CD4-positive, alpha-beta T cell (primary cell): Measurements from ENCODE around the gene KIF3A. TPM values are rescaled to one million over a fixed set of nuclear protein-coding genes. Genes with fewer than 3 reads are reported as not detected.
A peak's percentile ranks its signal among the peaks of the same experiment; 100 is the strongest.

ENCODE experiments used
- ATAC-seq: fragments of 200-7000 bp; cut with Tn5 transposase; one replicate; pipeline ENCODE4 v1.10.0; 2022; ENCODE audit warnings: mild to moderate bottlenecking; ENCODE audit not compliant: poor library complexity
- CTCF ChIA-PET: fragments of 350-600 bp; sonication (Branson Sonifier 250); formaldehyde crosslinking; loops from one replicate; lab custom pipeline; 2021; ENCODE audit warnings: antibody characterized with exemption, inconsistent platforms; lab: Charles Lee
- POLR2A ChIA-PET: fragments of 350-600 bp; sonication (Branson Sonifier 250); formaldehyde crosslinking; loops from one replicate; lab custom pipeline; 2021; ENCODE audit warnings: antibody characterized with exemption, inconsistent platforms; lab: Charles Lee
- DNase-seq, 14 experiments: peaks; one replicate each; pipeline ENCODE4 v3.0.0-alpha.2; 2013 to 2020; ENCODE audit warnings: mixed read lengths in 2 of 14
- H3K27ac ChIP-seq, 2 donors: one replicate each; pipeline versions ENCODE4 v1.5.1 to v1.7.0; 2013; ENCODE audit warnings: low read length in 2 of 2, low read depth in 1 of 2, mild to moderate bottlenecking in 1 of 2
- H3K27me3 ChIP-seq, 2 experiments: 1 replicate in 1 of 2; 2 replicates in 1 of 2; pipeline versions ENCODE4 v1.6.1 to v1.7.0; 2013; ENCODE audit warnings: low read length in 2 of 2, control low read depth in 1 of 2, mild to moderate bottlenecking in 1 of 2, moderate library complexity in 1 of 2; ENCODE audit not compliant: insufficient read depth in 2 of 2, control insufficient read depth in 1 of 2
- H3K36me3 ChIP-seq: one replicate; pipeline ENCODE4 v1.6.1; 2013; ENCODE audit warnings: low read length, control low read depth; ENCODE audit not compliant: insufficient read depth
- H3K4me1 ChIP-seq: one replicate; pipeline ENCODE4 v1.6.1; 2013; ENCODE audit warnings: low read length, control low read depth; ENCODE audit not compliant: insufficient read depth
- H3K4me3 ChIP-seq: one replicate; pipeline ENCODE4 v1.5.1; 2013; ENCODE audit warnings: mild to moderate bottlenecking, low read length, moderate library complexity
- H3K9me3 ChIP-seq, 2 experiments: 1 replicate in 1 of 2; 2 replicates in 1 of 2; pipeline versions ENCODE4 v1.6.1 to v1.7.0; 2013; ENCODE audit warnings: low read length in 2 of 2, mild to moderate bottlenecking in 2 of 2, control low read depth in 1 of 2, moderate library complexity in 1 of 2; ENCODE audit not compliant: control insufficient read depth in 1 of 2, insufficient read depth in 1 of 2
- H3K27ac Mint-ChIP-seq: one replicate; pipeline ENCODE4 v1.8.0; 2020; ENCODE audit warnings: mixed read lengths
- H3K27me3 Mint-ChIP-seq: one replicate; pipeline ENCODE4 v1.8.0; 2021; ENCODE audit warnings: mixed read lengths
- H3K36me3 Mint-ChIP-seq: one replicate; pipeline ENCODE4 v1.8.0; 2021; ENCODE audit warnings: low read depth, mixed read lengths
- H3K4me1 Mint-ChIP-seq: one replicate; pipeline ENCODE4 v1.8.0; 2021; ENCODE audit warnings: low read depth, mixed read lengths
- H3K4me3 Mint-ChIP-seq: one replicate; pipeline ENCODE4 v1.8.0; 2020; ENCODE audit warnings: mild to moderate bottlenecking, mixed read lengths
- H3K9me3 Mint-ChIP-seq: one replicate; pipeline ENCODE4 v1.8.0; 2020; ENCODE audit warnings: mixed read lengths
- intact Hi-C, 2 experiments: fragments of 100-400 bp; cut with DNase I in 1 of 2; cut with micrococcal nuclease in 1 of 2; formaldehyde crosslinking; loops; one replicate each; pipeline versions ENCODE4 v1.15.1 to v1.9.0; 2023 to 2025; cut with DNase I, micrococcal nuclease
- total RNA-seq, 174 experiments: library from RNA in 2 of 174; stranded (reverse) in 2 of 174; gene quantifications; one replicate each; pipeline ENCODE4 v1.2.3 and lab custom pipeline; 2021 to 2026
- TF ChIP-seq, protein P1 (sequence below): fragments of 200-600 bp; IDR thresholded peaks from one replicate; pipeline ENCODE4 v1.8.0; 2022; ENCODE audit warnings: antibody characterized with exemption, mild to moderate bottlenecking

The KIF3A gene
- total RNA-seq, 2 experiments from 2014 or later: 10.2 to 12.4 TPM

DNA sequence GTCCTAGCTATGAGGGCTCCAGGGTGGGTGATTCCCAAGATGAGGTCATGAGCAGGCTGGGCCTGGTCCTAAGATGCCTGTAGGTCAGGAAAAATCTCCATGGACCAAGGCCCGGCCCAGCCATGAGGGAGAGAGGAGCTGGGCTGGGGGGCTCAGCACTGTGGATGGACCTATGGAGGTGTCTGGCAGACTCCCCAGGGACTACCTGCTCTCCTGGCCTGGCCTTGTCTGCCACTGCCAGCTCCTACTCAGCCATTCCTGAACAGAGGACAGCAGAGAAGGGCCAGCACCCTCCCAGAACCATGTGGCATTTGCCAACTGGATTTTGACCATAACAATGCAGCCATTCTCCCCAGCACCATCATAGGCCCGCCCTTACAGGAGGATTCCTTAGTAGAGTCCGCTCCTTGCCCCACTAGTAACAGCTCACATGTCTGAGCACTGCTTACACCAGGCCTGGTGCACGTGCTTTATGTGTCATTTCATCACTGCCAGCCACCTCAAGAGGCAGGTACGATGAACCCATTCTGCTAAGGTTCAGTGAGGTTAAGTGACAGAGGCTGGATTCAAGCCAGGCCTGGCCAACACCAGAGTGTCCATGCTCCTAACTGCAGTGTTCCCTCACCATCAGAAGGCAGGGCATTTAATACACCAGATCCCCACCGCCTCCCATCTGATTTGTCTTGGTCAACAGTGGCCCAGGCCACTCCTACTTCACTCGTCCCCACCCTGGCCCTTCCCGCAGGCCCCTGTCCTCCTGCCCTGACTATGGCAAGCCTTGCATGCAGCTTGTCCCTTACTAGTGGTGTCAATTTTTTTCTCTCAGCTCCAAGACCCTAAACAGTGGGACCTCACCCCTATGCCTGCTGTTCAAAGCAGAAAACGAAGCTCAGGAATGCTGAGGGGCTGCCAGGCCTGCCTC lies 78.7 kb downstream of the KIF3A start:
- intact Hi-C loops: no loop called here
- no peaks in the 10 kb centered on the region for H3K9me3 Mint-ChIP-seq
- Histone ChIP-seq H3K27ac (no peak overlapping the region), H3K27me3 (peaks cover 27 to 34% of the 10 kb centered on the region in 2 experiments), H3K36me3 (no peaks in the 10 kb centered on the region), H3K4me1 (peaks cover 32% of the 10 kb centered on the region), H3K4me3 (no peak overlapping the region), H3K9me3 (peaks cover 0 to 9% of the 10 kb centered on the region in 2 experiments)
- ChIA-PET POLR2A (no interaction called here), CTCF (no interaction called here)
- no peak for ATAC-seq
- H3K27ac Mint-ChIP-seq: no peak overlapping the region
- peaks cover 14% of the 10 kb centered on the region for H3K4me1 Mint-ChIP-seq
- no peak overlapping the region for H3K4me3 Mint-ChIP-seq
- H3K36me3 Mint-ChIP-seq: no peaks in the 10 kb centered on the region
- TF ChIP-seq, protein P1, sequence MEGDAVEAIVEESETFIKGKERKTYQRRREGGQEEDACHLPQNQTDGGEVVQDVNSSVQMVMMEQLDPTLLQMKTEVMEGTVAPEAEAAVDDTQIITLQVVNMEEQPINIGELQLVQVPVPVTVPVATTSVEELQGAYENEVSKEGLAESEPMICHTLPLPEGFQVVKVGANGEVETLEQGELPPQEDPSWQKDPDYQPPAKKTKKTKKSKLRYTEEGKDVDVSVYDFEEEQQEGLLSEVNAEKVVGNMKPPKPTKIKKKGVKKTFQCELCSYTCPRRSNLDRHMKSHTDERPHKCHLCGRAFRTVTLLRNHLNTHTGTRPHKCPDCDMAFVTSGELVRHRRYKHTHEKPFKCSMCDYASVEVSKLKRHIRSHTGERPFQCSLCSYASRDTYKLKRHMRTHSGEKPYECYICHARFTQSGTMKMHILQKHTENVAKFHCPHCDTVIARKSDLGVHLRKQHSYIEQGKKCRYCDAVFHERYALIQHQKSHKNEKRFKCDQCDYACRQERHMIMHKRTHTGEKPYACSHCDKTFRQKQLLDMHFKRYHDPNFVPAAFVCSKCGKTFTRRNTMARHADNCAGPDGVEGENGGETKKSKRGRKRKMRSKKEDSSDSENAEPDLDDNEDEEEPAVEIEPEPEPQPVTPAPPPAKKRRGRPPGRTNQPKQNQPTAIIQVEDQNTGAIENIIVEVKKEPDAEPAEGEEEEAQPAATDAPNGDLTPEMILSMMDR: no peak
- no peak for DNase-seq
- H3K27me3 Mint-ChIP-seq: peaks cover 44% of the 10 kb centered on the region

DNA sequence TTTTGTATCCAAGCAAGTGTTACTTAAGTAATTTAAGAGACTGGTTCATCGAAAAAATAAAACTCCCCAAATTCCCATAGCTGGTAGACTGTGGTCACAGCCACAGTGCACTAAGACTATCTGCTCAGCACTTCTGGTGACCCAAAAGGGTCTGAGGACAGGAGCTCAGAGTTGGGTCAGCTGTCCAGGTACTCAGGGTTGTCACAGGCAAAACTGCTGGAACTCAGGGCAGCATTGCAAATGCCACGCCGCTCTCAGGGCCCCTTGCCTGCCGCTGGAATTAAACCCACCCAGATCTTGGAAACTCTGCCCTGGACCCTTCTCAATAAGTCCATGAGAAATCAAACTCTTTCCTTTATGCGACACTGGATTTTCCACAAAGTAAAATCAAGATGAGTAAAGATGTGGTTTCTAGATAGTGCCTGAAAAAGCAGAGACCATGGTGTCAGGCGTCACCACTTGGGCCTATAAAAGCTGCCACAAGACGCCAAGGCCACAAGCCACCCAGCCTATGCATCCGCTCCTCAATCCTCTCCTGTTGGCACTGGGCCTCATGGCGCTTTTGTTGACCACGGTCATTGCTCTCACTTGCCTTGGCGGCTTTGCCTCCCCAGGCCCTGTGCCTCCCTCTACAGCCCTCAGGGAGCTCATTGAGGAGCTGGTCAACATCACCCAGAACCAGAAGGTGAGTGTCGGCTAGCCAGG lies 79.5 kb downstream of the KIF3A start, which contains the start of gene IL13:
IL13 (plus strand) TSS at position 498 of the 705 bp plus-strand sequence; CDS start at position 512, 14 bp downstream.
- TF ChIP-seq, protein P1: no peak
- Mint-ChIP-seq H3K27me3 (peaks cover 48% of the 10 kb centered on the region), H3K4me1 (peaks cover 14% of the 10 kb centered on the region), H3K9me3 (no peaks in the 10 kb centered on the region), H3K36me3 (no peaks in the 10 kb centered on the region), H3K4me3 (peak within 1 kb of the TSS; percentile 62), H3K27ac (no peak within 1 kb of the TSS)
- ATAC-seq: no peak
- peaks cover 24% of the 10 kb centered on the region for H3K4me1 ChIP-seq
- H3K27ac ChIP-seq: no peak within 1 kb of the TSS
- H3K9me3 ChIP-seq: peaks cover 0 to 9% of the 10 kb centered on the region in 2 experiments
- DNase-seq: no peak
- CTCF ChIA-PET: no interaction called here
- no peak within 1 kb of the TSS for H3K4me3 ChIP-seq
- H3K27me3 ChIP-seq: peaks cover 27 to 34% of the 10 kb centered on the region in 2 experiments
- H3K36me3 ChIP-seq: no peaks in the 10 kb centered on the region
- POLR2A ChIA-PET: interaction anchor here (0.7 kb wide), 1 partner anchor 8 kb away, joined by 3 read pairs; no protein-coding TSS in a partner anchor
- intact Hi-C loops: no loop called here

DNA sequence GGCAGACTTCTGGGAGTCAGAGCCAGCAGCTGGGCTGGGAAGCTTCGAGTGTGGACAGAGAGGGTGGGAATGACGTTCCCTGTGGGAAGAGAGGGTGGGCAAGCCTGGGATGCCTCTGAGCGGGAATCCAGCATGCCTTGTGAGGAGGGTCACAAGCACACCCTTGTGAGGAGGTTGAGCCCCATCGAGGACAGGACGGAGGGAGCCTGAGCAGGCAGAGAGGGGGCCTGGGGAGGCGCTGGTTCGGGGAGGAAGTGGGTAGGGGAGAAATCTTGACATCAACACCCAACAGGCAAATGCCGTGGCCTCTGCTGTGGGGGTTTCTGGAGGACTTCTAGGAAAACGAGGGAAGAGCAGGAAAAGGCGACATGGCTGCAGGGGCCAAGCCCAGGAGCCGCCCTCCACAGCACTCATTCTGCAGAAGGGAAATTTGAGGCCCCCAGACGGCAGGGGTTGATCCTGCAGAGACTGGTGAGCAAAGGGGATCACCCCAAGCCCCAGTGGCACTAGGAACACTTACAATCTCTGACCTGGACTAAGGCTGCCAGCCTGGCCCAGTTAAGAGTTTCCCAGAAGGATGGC lies 80.5 kb downstream of the KIF3A start:
- intact Hi-C loops: no loop called here
- H3K27me3 ChIP-seq: peaks cover 27 to 38% of the 10 kb centered on the region in 2 experiments
- TF ChIP-seq, protein P1: no peak
- Mint-ChIP-seq H3K4me3 (peak overlapping the region; percentile 62), H3K36me3 (no peaks in the 10 kb centered on the region), H3K27me3 (peaks cover 48% of the 10 kb centered on the region), H3K4me1 (peaks cover 14% of the 10 kb centered on the region), H3K9me3 (no peaks in the 10 kb centered on the region), H3K27ac (no peak overlapping the region)
- H3K27ac ChIP-seq: no peak overlapping the region
- H3K4me1 ChIP-seq: peaks cover 22% of the 10 kb centered on the region
- peaks cover 0 to 9% of the 10 kb centered on the region in 2 experiments for H3K9me3 ChIP-seq
- no peaks in the 10 kb centered on the region for H3K36me3 ChIP-seq
- ChIA-PET CTCF (no interaction called here), POLR2A (no interaction called here)
- H3K4me3 ChIP-seq: peak overlapping the region; percentile 30
- ATAC-seq (peak; percentile 29), DNase-seq (no peak)
